NT2/D1 (cell line): ENCODE measurements around the gene AGAP2.

Experiments used
- DNase-seq: peaks from one replicate; pipeline ENCODE4 v3.0.0-alpha.2; 2011; ENCODE audit warnings: low read depth, low spot score
- H3K27me3 ChIP-seq: 2 replicates; pipeline ENCODE4 v1.6.0; 2011; ENCODE audit warnings: mild to moderate bottlenecking; ENCODE audit not compliant: insufficient read length, insufficient read depth
- H3K36me3 ChIP-seq: 2 replicates; pipeline ENCODE4 v1.6.1; 2011; ENCODE audit warnings: mild to moderate bottlenecking, low read length, mixed read lengths; ENCODE audit not compliant: insufficient read depth, insufficient read length
- H3K4me1 ChIP-seq: 2 replicates; pipeline ENCODE4 v1.5.1; 2011; ENCODE audit not compliant: insufficient read depth, insufficient read length
- H3K4me3 ChIP-seq: 2 replicates; pipeline ENCODE4 v1.5.1; 2011; ENCODE audit warnings: low read depth; ENCODE audit not compliant: insufficient read length
- H3K9ac ChIP-seq: 2 replicates; pipeline ENCODE4 v1.6.0; 2011; ENCODE audit warnings: low read depth; ENCODE audit not compliant: insufficient read length
- H3K9me3 ChIP-seq: 2 replicates; pipeline ENCODE4 v1.5.1; 2011; ENCODE audit warnings: mild to moderate bottlenecking, low read length; ENCODE audit not compliant: insufficient read depth
- SUZ12 ChIP-seq: IDR thresholded peaks from 2 replicates; pipeline ENCODE4 v1.6.1; 2011; ENCODE audit not compliant: insufficient read length, insufficient read depth; ENCODE audit errors: extremely low read depth
- YY1 ChIP-seq: IDR thresholded peaks from 2 replicates; pipeline ENCODE4 v1.6.1; 2011; ENCODE audit not compliant: insufficient read length, insufficient read depth
- ZNF274 ChIP-seq: IDR thresholded peaks from 2 replicates; pipeline ENCODE4 v1.6.1; 2011; ENCODE audit warnings: mild to moderate bottlenecking, low read depth, low read length

AGAP2 gene

GRCh38 chr12:57737467-57738460 is 778 bp downstream of the AGAP2 start:
- Histone ChIP-seq H3K9ac (peak overlapping the region; percentile 44), H3K9me3 (no peaks in the 10 kb centered on the region), H3K27me3 (peaks cover 89% of the 10 kb centered on the region), H3K36me3 (no peaks in the 10 kb centered on the region), H3K4me3 (peak overlapping the region; percentile 44), H3K4me1 (peaks cover 6% of the 10 kb centered on the region)
- no peak for DNase-seq
- TF ChIP-seq YY1 (no peak), SUZ12 (peak; percentile 65), ZNF274 (no peak)

- Histone ChIP-seq H3K27me3 (peaks cover 89% of the 10 kb centered on the region), H3K4me3 (peak overlapping the region; percentile 44), H3K9ac (peak overlapping the region; percentile 44), H3K4me1 (peaks cover 3% of the 10 kb centered on the region), H3K36me3 (no peaks in the 10 kb centered on the region), H3K9me3 (no peaks in the 10 kb centered on the region)
- TF ChIP-seq SUZ12 (peak; percentile 15), YY1 (no peak), ZNF274 (no peak)
- no peak for DNase-seq
These were observed 1.6 kb downstream of the AGAP2 start for GRCh38 chr12:57736741-57737466.

- no peaks in the 10 kb centered on the region for H3K9me3 ChIP-seq
- H3K9ac ChIP-seq = peak overlapping the region; percentile 43
- peaks cover 89% of the 10 kb centered on the region for H3K27me3 ChIP-seq
- H3K4me1 ChIP-seq = peaks cover 3% of the 10 kb centered on the region
- TF ChIP-seq ZNF274 = no peak
- no peak for TF ChIP-seq YY1
- no peak for TF ChIP-seq SUZ12
- no peak for DNase-seq
- peak overlapping the region; percentile 44 for H3K4me3 ChIP-seq
- no peaks in the 10 kb centered on the region for H3K36me3 ChIP-seq
These were observed 2.4 kb downstream of the AGAP2 start for GRCh38 chr12:57735952-57736740.

GRCh38 chr12:57735198-57735855 is 3.2 kb downstream of the AGAP2 start:
- H3K4me3 ChIP-seq = peak overlapping the region; percentile 44
- H3K27me3 ChIP-seq = peaks cover 83% of the 10 kb centered on the region
- no peak for DNase-seq
- H3K9ac ChIP-seq = no peak overlapping the region
- TF ChIP-seq YY1 (no peak), SUZ12 (no peak), ZNF274 (no peak)
- no peaks in the 10 kb centered on the region for H3K9me3 ChIP-seq
- peaks cover 3% of the 10 kb centered on the region for H3K4me1 ChIP-seq
- H3K36me3 ChIP-seq = no peaks in the 10 kb centered on the region

GRCh38 chr12:57734591-57734990 is 4.0 kb downstream of the AGAP2 start:
- no peaks in the 10 kb centered on the region for H3K9me3 ChIP-seq
- peaks cover 79% of the 10 kb centered on the region for H3K27me3 ChIP-seq
- H3K4me3 ChIP-seq = no peak overlapping the region
- H3K4me1 ChIP-seq = peaks cover 3% of the 10 kb centered on the region
- no peaks in the 10 kb centered on the region for H3K36me3 ChIP-seq
- TF ChIP-seq SUZ12 (no peak), YY1 (no peak), ZNF274 (no peak)
- no peak for DNase-seq
- H3K9ac ChIP-seq = no peak overlapping the region

- peaks cover 72% of the 10 kb centered on the region for H3K27me3 ChIP-seq
- DNase-seq = no peak
- H3K9me3 ChIP-seq = no peaks in the 10 kb centered on the region
- TF ChIP-seq SUZ12 (no peak), YY1 (no peak), ZNF274 (no peak)
- H3K4me3 ChIP-seq = no peak overlapping the region
- peaks cover 3% of the 10 kb centered on the region for H3K4me1 ChIP-seq
- H3K36me3 ChIP-seq = no peaks in the 10 kb centered on the region
- no peak overlapping the region for H3K9ac ChIP-seq
These were observed 4.6 kb downstream of the AGAP2 start for GRCh38 chr12:57733928-57734327.
